ENCODE results near the gene DPYSL5. TPM values are rescaled to one million over a fixed set of nuclear protein-coding genes. Genes with fewer than 3 reads are reported as not detected.

Gene DPYSL5
- total RNA-seq, 2 experiments from 2014 or later, result not detected

DNA sequence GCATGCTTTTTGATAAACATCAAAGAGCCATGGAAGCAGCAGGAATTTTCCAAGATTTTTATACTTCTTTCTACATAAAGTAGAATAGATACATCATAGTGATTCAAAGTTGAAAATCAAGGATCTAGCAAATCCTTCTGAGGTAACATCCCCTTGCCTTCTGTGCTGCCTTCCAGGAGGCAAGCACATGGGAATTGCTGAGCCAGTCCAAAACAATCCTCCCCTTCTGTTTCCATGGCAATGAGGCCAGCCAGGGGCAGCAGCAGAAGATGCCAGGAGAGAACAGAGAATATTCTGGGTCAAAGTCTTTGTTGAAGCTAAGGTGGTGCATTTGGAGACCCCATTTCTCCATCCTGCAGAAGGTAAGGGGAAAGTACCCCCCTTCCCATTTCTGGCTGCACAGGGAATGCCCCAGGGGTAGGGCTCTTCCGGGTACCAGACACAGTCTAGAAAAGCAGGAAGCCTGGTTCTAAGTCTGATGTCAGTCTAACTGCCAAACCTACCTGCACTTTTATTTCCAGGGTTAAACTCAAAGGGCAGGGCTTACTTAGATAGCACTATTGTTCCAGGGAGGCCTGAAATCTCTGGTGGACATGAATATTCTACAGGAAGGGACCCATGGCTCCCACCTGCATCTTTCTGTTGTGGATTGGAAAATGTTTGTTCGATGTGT lies 40.0 kb upstream of the DPYSL5 start:
- ATAC-seq (no peak), DNase-seq (no peak)
- CTCF ChIA-PET, result interaction anchor here (2.0 kb wide), 1 partner anchor 38 kb away, joined by 7 read pairs; no protein-coding TSS in a partner anchor
- Mint-ChIP-seq H3K27me3 (no peaks in the 10 kb centered on the region), H3K9me3 (no peaks in the 10 kb centered on the region), H3K4me1 (ENCODE audit: low read depth) (peaks cover 25% of the 10 kb centered on the region), H3K4me3 (no peak overlapping the region), H3K27ac (no peak overlapping the region), H3K36me3 (ENCODE audit: low read depth) (no peaks in the 10 kb centered on the region)
- TF ChIP-seq, protein P1, sequence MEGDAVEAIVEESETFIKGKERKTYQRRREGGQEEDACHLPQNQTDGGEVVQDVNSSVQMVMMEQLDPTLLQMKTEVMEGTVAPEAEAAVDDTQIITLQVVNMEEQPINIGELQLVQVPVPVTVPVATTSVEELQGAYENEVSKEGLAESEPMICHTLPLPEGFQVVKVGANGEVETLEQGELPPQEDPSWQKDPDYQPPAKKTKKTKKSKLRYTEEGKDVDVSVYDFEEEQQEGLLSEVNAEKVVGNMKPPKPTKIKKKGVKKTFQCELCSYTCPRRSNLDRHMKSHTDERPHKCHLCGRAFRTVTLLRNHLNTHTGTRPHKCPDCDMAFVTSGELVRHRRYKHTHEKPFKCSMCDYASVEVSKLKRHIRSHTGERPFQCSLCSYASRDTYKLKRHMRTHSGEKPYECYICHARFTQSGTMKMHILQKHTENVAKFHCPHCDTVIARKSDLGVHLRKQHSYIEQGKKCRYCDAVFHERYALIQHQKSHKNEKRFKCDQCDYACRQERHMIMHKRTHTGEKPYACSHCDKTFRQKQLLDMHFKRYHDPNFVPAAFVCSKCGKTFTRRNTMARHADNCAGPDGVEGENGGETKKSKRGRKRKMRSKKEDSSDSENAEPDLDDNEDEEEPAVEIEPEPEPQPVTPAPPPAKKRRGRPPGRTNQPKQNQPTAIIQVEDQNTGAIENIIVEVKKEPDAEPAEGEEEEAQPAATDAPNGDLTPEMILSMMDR (IDR thresholded peaks at IDR 0.05), result no peak
- POLR2A ChIA-PET, result no interaction called here
- intact Hi-C loops (cut with micrococcal nuclease), result no loop called here

DNA sequence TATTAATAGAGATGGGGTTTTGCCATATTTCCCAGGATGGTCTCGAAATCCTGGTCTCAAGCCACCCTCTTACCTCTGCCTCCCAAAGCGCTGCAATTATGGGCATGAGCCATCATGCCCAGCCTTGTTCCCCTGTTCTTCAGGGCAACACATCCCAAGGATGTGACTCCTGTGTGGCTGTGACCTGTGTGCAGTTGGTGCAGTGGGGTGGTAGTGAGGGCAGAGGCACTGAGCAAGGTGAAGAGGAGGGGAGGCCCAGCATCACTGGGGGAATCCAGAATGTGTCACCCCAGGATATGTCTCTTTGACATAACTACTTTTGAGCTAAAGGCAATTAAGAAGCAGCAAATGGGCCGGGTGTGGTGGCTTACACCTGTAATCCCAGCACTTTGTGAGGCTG lies 38.7 kb upstream of the DPYSL5 start:
- ChIA-PET CTCF (interaction anchor here (1.3 to 2.0 kb wide), 2 partner anchors 37 to 113 kb away, joined by 3 to 7 read pairs; no protein-coding TSS in a partner anchor), POLR2A (no interaction called here)
- no peaks in the 10 kb centered on the region for H3K36me3 Mint-ChIP-seq (ENCODE audit: low read depth)
- H3K9me3 Mint-ChIP-seq, result no peaks in the 10 kb centered on the region
- H3K27me3 Mint-ChIP-seq, result no peaks in the 10 kb centered on the region
- peaks cover 25% of the 10 kb centered on the region for H3K4me1 Mint-ChIP-seq (ENCODE audit: low read depth)
- TF ChIP-seq, protein P1 (IDR thresholded peaks at IDR 0.05), result no peak
- intact Hi-C loops (cut with micrococcal nuclease), result no loop called here
- peak; percentile 25 for DNase-seq
- H3K4me3 Mint-ChIP-seq, result no peak overlapping the region
- H3K27ac Mint-ChIP-seq, result no peak overlapping the region
- peak; percentile 62 for ATAC-seq

DNA sequence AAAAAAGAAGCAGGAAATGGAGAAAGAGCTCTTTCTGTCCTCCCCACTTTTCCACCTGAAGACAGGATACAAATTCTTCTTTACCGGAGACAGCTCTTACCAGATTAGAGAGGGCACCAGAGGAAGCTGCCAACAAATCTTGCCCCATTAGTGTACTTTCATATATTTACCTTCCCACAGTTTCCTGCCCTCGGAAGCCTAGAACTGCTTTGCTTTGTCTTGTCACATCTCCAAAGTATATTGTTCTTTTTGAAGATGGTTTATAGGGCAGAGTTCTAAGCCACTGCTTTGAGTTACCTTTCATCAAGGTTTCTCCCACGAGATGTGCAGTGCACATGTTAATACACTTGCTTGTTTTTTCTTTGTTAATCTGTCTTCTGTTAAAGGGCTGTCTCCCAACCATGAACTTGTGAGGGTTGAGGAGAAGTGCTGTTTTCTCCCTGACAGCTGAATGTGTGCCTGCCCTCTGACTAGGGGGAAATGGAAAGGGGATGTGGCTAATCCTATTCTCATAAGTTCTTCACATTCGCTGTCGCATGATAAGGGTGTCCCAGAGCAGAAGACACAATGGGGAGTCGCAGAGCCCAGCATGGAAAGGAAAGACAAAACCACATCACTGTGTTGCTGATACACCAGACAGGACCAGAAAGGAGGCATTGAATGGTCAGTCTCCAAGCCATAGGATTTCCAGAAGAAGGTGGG lies 37.9 kb upstream of the DPYSL5 start:
- DNase-seq (no peak), ATAC-seq (no peak)
- ChIA-PET CTCF (interaction anchor here (1.3 to 2.0 kb wide), 2 partner anchors 36 to 112 kb away, joined by 3 to 7 read pairs; no protein-coding TSS in a partner anchor), POLR2A (no interaction called here)
- TF ChIP-seq, protein P1 (IDR thresholded peaks at IDR 0.05), result no peak
- Mint-ChIP-seq H3K9me3 (no peaks in the 10 kb centered on the region), H3K27ac (peak overlapping the region; percentile 10), H3K27me3 (peaks cover 2% of the 10 kb centered on the region), H3K4me1 (ENCODE audit: low read depth) (peaks cover 25% of the 10 kb centered on the region), H3K4me3 (no peak overlapping the region), H3K36me3 (ENCODE audit: low read depth) (no peaks in the 10 kb centered on the region)
- intact Hi-C loops (cut with micrococcal nuclease), result no loop called here

DNA sequence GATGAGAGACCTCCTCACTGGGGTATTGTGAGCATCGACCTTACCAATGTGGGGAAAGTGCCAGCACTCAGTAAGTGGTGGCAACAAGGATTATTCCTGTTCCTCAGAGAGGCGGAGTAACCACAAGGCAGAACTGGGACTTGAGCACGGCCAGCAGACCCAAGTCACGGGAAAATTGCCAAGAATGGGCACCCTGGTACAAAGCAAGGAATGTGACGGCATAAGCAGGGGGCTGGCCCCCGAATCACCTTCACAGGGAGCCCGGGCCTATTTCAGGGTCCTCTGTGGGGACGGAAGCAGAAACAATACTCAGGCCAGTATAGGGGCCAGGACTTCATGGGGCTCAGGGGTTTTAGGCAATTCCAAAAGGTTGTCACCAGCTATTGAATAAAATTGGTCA lies 36.7 kb upstream of the DPYSL5 start:
- ChIA-PET POLR2A (interaction anchor here (0.6 kb wide), 1 partner anchor 25 kb away, joined by 3 read pairs; no protein-coding TSS in a partner anchor), CTCF (no interaction called here)
- intact Hi-C loops (cut with micrococcal nuclease), result no loop called here
- ATAC-seq, result no peak
- Mint-ChIP-seq H3K36me3 (ENCODE audit: low read depth) (no peaks in the 10 kb centered on the region), H3K4me3 (no peak overlapping the region), H3K4me1 (ENCODE audit: low read depth) (peaks cover 25% of the 10 kb centered on the region), H3K9me3 (no peaks in the 10 kb centered on the region), H3K27me3 (peaks cover 5% of the 10 kb centered on the region), H3K27ac (no peak overlapping the region)
- TF ChIP-seq, protein P1 (IDR thresholded peaks at IDR 0.05), result no peak
- DNase-seq, result no peak
